NCI-H510A treated with DMSO at 0.1 percent for 48 hours (cell line): ENCODE results near the gene VIPR2.
"Not testable (repeated sequence)": the region's sequence is repeated elsewhere in the genome, so short reads cannot be mapped to it uniquely, and the experiment has no call there.

Source experiments
- DNase-seq: peaks from one replicate; lab custom pipeline; 2025; lab: John Stamatoyannopoulos, UW

Gene VIPR2

DNA sequence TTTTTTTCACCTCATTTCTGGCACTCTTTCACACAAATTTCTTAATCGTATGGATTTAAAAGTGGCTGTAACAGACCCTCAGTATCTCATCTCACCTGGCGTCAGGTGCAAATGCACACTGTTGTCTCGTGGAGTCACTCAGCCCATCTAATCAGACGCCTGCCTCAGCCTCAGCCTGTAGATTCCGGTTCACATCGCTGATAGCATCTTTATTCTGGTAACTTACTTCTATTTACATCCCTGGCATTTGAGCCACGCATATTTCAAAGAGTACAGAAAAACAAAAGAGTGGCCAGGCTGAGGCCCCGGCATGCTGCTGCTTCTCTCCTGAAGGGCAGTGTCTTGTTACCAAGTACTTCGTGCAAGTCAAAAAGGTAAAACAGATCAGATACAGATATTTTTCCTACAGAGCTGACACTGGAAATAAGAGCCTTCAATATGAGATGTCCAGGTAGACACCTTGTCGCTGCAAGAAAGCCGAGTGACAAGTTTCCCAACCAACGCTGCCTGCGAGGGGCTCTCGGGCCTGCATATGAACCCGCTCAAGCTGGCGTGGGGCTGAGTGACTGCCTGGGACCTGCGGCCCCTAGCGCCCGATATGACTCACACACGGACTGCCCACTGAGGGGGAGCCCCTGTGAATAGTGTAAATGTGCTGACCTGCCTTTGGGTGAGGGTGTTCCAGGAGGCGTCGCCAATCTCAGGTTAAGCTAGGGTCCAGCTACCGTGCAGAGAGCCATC, 4.3 kb downstream of the VIPR2 start:
- no peak for DNase-seq

DNA sequence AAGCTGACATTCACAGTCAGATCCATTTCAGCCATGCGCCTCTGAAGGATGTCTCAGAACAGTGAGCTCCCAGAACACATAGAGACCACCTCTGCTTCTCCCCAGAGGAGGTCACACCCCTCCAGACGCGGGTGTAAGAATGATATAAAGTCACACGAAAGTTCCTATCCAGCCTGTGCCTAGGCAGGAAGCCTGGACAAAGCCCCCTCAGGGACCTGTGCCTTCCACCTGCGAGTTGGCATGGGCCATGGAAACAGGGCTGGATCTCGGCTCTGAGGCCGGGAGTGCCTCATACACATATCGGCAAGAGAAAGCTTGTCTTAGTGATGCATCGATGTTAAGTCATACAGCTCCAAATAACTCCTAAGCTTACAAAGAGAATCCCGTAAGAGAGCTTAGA, 5.0 kb downstream of the VIPR2 start:
- DNase-seq, result no peak

DNA sequence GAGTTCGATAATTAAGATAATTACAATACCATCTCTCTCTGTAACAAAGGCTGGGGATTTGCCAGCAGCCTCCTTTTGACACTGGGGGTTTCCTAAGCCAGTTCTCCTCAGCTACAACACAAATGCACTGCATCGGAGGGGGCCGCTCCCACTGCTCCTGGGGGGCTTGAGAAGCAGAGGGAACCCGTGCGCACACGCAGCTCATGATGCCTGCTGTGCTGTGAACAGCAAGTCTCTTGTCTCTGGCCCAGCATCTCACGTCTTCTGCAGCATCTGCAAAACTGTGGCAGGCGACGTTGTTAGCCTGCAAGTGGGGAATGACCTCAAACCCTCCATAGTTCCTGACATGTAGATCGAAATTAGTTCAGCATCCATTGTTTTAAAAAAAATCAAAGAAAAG, 5.5 kb downstream of the VIPR2 start:
- DNase-seq, result no peak

DNA sequence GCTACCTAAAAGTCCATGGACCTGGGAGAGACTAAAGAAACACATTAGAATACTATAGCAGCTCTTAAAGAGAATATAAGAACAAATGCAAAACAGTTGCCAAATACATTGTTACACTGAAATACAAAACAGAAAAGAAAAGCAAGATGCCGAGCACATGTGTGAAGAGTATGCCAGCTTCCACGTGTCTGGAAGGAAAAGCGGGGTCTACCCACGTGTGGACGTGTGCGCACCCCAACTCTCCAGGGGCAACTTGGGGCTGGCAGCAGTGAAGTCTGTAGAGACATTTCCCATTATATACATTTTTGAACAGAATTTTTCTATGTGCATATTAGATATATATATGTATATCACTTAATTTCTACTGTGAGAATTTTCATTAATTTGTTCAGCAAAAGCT, 6.2 kb downstream of the VIPR2 start:
- no peak for DNase-seq

DNA sequence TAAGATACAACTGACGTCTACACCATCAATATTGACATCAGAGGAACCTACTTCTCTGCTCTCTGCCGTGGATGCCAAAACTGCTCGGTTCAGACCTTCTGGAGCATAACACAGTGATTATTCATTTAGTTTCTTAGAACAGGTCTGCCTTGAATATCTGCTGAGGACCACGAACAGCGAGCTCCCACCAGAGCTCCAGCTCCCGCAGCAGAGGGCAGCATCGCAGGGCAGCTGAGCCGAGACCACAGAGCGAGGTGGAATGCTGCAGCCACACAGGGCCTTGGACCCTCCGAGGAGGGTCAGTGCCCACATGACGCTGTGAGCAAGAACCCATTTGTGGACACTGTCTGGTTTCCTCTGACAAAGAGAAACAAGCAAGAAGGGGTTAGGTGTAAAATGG, 6.8 kb downstream of the VIPR2 start:
- DNase-seq, result no peak

DNA sequence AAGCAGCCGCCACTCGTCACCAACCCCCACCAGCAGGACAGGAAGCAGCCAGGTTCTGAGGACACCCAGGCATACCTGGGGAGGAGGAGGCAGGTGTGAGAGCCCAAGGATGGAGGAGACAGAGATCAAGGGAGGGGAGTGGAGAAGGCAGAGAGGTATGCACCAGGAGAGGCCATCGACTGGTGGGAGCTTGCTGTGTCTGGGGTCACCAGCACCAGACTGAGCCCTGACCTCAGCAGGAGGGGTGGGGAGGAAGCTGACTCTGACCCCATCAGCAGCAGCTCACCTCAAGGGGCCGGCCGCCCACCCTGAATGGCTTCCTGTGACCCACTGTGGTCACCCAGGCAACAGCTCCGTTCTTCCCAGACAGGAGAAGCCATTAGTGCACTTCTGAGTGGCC, 7.8 kb downstream of the VIPR2 start:
- DNase-seq, result no peak

DNA sequence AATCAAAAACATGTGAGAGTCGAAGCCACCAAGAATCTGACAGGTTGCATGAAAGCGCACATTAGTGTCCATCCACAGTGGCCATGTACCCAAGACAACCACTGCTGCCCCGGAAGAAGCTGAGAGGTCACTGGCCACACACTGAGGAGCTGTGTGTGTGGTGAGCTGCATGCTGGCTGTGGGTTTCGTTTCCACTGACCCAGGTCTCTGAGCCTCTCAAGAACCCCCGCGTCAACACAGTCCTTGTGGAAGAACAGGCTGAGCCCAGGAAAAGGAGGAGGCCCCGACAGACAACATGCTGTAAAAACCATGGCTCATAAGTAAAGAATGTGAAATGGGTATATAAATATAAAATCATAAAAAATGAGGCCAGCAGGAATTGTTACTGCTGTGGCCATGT, 8.2 kb downstream of the VIPR2 start:
- no peak for DNase-seq

DNA sequence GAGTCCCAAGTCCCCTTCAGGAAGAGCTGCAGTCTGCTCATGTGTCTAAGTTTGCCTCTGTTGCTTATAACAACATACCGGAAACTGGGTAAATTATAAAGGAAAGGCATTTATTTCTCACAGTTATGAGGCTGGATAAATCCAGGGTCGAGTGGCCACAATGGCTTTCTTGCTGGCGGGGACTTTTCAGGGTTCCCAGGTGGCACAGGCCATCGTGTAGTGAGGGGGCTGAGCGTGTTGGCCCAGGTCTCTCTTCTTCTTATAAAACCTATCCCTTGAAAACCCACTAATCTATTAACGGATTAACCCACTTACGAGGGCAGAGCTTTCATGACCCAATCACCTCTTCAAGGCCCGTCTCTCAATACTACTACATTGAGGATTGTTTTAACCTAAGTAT, 8.7 kb downstream of the VIPR2 start:
- no peak for DNase-seq

DNA sequence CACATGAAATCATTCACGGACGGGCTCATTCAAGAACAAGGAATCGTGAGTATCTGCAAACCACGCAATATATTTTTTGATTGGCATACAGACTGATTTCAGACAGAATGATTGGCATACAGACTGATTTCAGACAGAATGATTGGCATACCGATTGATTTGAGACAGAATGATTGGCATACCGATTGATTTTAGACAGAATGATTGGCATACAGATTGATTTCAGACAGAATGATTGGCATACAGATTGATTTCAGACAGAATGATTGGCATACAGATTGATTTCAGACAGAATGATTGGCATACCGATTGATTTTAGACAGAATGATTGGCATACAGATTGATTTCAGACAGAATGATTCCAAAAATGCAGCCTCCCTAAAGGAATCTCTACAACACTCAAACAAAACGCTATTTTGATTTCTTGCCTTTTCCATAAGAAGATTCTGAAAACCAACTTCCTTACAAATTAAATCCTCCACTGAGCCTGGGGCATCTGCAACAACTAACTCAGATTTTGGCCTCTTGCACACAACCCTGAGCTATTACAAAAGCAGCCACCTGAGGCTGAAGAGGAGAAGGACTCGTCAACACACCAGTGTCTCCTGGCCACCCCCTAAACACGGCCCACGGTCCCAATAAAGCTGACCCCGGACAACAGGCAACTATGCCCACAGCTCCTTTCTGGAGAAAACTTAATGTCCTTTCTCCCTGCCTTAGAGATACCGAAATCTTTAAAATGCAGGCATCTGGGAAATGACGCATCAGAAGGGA, 11.8 kb downstream of the VIPR2 start:
- not testable (repeated sequence) for DNase-seq

DNA sequence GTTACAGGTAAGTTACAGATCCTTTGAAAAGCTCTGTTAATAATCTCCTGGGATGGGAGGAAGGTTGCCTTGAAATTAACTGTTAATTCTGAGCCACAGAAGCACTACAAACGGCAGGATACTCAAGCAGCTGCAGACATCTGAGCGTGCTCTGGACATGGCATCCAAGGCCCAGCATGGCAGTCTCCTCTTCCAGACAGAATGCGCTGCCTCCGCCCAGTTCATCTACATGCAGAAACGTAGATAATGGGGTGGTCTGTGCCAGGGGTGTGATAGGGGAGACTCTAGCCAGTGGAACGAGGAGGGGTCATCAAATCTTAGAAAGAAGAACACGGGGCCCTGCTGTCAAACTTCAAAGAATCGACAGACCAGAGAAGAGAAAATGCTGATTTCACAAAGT, 13.8 kb downstream of the VIPR2 start:
- no peak for DNase-seq

DNA sequence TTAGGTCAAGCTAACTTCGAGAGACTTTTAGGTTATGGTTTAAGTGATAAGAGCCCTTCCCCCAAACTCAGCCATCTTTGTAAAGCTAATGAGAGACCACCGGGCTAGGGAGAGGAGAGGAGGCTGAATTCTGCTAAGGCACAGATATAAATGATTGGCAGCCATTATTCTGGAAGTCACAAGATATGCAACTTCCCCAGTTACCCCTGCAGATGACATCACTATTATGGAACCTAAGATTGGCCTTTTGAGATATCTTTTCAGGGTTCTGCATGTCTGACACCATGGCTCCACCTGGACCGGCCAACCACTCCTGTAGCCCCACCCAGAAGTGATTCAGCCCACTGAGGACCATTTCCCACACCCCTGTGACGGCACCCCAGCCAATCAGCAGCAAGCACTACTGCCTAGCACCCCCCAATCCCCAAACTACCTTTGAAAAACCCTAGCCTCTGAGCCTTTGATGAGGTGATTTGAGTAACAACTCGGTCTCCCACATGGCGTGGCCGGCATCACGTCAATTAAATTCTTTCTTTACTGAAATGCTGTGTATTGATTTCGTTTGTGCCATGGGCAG, 14.4 kb downstream of the VIPR2 start:
- DNase-seq, result no peak

DNA sequence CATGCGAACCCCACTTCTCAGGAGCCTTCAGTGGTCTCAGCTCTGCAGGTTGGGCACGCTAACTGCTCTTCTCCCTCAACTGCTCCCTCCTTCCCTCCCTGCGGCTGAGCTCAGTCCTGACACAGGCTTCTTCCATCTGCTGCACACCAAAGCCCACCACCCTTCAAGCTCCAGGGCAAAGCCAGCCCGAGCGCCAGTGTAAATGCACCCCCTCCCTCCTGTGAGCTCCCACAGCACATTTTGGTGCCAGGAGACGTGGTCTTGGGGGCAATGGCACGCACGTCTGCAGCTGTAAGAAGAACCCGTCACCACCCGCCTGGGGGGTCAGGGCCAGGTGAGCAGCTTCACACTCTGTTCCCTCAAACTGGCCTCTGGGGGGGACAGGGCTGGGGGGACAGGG, 15.9 kb downstream of the VIPR2 start:
- DNase-seq, result no peak

DNA sequence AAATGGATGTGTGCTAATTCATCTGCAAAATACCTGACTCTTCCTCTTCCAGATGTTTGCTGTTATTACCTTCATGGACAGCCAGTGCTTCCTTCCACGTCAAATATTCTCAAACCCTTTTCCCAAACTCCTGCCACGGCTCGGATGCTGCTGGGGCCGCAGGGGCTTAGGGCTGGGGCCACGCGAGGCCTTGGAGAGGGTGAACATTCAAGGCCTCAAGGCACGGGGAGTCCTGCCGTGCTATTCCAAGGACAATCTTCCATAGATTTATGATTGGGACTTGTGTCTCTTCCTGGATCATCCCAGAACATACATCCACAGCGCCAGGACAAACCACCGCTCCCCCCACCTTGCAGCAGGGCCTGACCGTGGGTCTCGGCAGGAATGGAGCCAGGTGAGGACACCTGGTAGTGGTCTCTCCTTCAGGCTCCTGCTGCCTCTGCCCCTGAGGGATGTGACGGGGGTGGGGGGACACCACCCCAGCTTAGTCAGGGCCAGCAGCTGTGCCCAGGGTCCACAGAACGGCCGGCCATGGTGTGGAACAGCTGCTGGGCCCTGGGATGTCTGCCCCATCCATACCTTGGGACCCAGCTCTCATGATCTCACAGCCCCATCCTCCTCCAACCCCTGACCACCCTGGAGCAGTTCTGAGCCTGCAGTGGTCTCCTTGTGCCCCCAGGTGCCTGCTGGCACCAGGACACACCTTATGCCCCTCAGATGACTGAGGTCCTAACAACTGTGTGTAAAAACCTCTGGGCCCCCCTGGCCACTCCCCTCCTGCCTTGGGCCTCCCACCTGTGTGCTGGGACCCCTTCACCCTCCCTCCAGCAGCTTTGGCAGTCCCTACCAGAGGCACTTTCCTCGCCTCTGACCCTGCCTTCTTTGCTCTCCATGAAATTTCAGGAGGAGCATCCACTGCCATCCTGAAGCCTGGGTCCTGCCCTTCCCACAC, 16.7 kb downstream of the VIPR2 start:
- no peak for DNase-seq

DNA sequence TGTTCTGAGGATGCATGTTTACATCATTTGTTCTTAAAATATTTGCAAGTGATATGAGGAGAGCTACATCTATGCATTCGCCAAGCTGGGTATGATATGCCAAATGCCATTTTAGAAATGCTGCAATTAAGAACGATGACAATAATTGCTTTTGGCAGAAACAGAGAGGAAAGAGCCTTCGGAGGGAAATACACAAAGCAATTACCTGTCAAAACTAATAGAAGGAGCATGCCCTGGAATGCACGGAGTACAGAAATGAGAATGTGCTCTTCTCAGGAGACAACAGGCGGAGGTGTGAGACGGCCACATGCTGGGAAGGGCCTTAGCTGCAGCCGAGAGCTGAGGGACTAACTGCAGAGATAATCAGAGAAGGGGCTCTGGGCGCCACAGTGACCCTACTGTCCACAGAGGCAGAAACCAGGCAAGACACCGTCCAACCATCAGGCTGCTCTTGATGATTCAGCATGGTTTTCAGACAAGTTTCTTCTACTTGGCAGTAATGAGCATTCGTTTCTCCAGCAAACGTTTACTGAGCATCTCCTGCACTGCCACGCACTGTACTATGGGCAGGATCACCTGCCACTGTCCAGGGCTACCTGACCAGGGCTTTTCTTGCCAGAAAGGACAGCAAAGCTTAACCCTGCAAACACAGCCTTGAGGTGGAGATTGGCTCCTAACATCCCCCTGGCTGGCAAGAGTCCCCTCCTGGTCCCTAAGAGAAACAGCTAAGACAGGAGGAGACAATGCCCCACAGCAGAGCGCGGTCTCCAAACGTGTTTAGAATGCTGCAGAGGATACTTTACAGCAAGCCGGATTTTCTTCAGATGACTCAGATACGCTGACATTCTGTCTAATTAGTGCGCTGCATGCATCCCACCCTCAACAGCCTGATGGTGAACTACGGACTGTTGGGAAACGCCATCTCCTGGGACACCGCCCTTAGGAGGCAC, 18.1 kb downstream of the VIPR2 start:
- DNase-seq, result no peak

DNA sequence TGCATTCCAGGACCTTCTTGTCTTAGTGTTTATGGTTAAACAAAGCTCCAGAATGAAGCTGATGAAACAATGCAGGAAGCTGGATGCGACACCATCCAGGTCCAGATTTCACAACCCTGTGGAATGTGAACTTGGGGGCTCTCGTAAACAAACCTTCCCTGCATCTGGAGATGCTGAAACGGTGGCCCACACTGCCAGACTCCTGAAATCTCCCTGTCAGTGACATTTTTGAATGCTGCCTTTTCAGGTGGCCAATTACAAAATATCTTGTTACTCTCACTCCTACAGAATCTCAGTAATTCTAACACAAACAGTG, 18.8 kb downstream of the VIPR2 start:
- no peak for DNase-seq

DNA sequence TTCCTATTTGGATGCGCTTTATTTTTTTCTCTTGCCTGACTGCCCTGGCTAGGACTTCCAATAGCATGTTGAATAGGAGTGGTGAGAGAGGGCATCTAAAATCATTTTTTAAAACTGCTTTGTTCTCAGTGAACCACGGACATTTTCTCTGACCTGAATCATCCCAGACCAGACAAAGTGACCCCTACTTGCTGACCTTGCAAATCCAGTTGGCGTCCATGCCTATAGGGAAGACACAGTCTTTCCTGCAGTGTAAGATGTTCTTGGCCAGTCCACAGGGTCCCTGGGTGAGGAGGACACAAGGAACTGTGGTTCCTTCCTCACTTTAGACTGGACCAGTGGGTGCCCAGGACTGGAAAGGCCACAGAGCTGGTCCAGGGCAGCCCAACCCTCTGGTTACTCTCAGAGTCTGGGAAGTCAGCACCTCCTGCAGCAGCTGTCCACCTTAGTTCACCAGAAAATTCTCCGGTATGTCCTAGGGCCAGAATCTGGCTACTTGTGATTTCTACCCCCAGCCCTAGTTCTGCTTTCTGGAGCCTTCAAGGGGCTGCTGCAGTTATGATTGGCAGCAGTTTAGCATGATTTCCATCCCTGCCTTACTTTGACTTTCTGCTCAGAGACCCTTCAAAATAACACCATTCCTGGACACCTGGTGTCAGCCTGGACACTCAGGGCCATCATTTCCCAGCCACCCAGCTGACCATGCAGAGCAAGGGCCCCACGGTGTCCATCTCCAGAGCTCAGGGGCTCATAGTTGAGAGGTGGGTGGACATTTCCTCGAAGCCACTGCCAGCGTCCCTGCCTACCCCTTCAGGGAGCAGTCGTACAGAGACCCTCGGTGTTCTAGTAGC, 19.3 kb downstream of the VIPR2 start:
- no peak for DNase-seq

DNA sequence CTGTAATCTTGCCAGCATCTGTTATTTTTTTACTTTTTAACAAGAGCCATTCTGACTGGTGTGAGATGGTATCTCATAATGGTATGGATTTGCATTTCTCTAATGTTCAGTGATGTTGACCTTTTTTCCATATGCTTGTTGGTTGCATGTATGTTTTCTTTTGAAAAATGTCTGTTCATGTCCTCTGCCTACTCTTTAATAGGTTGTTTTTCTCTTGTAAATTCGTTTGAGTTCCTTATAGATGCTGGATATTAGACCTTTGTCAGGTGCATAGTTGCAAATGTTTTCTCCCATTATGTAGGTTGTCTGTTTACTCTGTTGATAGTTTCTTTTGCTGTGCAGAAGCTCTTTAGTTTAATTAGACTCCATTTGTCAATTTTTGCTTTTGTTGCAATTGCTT, 20.9 kb downstream of the VIPR2 start:
- DNase-seq, result not testable (repeated sequence)

DNA sequence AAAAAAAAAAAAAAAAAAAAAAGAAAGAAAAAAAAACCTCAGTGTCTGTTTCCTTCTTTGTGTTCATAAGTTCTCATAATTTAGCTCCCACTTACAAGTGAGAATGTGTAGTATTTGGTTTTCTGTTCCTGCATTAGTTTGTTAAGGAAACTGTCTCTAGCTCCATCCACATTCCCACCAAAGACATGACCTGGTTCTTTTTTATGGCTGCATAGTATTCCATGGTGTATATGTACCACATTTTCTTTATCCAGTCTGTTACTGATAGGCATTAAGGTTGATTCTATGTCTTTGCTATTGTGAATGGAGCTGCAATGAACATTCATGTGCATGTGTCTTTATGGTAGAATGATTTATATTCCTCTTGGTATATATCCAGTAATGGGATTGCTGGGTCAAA, 21.4 kb downstream of the VIPR2 start:
- not testable (repeated sequence) for DNase-seq

DNA sequence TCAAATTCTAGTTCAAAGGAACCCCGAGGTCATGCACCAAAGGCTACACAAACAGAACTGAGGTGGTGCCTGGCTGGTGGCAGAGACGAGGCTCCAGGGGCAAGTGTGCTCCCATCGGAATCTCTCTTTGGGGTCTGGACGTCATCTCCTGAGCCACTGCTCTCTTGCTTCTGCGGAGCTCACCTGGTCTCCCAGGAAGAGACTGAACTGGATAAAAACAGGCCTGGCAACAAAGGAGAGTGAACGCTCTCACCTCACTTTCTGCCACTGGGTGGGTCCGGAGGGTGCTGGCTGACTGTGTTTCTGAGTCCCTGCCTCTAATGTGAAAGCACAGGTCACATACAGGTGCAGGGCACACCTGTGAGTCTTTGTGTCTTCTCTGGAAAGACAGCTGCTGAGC, 22.4 kb downstream of the VIPR2 start:
- DNase-seq, result no peak

DNA sequence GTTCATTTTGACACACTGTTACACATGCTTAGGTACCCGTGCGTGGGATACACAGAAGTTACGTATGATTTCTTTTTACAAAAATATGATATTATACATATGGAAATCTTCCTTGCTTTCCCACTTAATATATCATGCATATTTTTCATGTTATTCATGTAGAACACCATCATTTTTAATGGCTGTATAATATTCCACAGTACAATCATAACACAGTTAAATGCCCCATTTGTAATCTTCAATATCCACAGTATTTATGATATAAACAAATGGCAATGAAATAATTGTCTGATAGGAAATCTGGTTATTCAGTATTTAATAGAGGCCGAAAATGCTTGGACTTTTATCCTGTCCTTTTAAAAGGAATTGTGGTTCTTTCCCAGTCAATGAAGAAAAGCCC, 23.2 kb downstream of the VIPR2 start:
- DNase-seq, result no peak
